IMR-90 (cell line): Measurements from ENCODE around the gene HSPG2. TPM values are rescaled to one million over a fixed set of nuclear protein-coding genes. Genes with fewer than 3 reads are reported as not detected.
A peak's percentile ranks its signal among the peaks of the same experiment; 100 is the strongest.

ENCODE experiments used
- ATAC-seq: fragments of 200-7000 bp; cut with Tn5 transposase; 2 replicates; pipeline ENCODE4 v1.9.1; 2020; ENCODE audit warnings: low read depth, mild to moderate bottlenecking, moderate library complexity
- BruUV-seq: library from RNA; stranded (reverse); fragments of 400-500 nt; replicated peaks from 2 replicates; lab custom pipeline; 2021; lab: Mats Ljungman, UMichigan
- CTCF ChIA-PET: fragments of 300-600 bp; formaldehyde crosslinking; extraction: SDS; loops from one replicate; lab custom pipeline; 2021; ENCODE audit warnings: antibody characterized with exemption; lab: Yijun Ruan, JAX
- POLR2A ChIA-PET: fragments of 300-600 bp; sonication (Branson Sonifier 250); formaldehyde crosslinking; loops from one replicate; lab custom pipeline; 2022; ENCODE audit warnings: antibody characterized with exemption; ENCODE audit not compliant: unreplicated experiment; lab: Charles Lee
- DNase-seq: peaks from one replicate; pipeline ENCODE4 v3.0.0; 2013
- H2AFZ ChIP-seq: replicated peaks from 2 replicates; pipeline ENCODE3; 2013; ENCODE audit warnings: low read length, mild to moderate bottlenecking; ENCODE audit not compliant: poor library complexity
- H2AK5ac ChIP-seq: 2 replicates; pipeline ENCODE4 v1.6.1; 2013; ENCODE audit warnings: low read depth, low read length, inconsistent platforms
- H2AK9ac ChIP-seq: replicated peaks from 2 replicates; pipeline ENCODE3; 2013; ENCODE audit warnings: mild to moderate bottlenecking, low read depth, low read length, moderate library complexity; ENCODE audit not compliant: poor library complexity
- H2BK120ac ChIP-seq: 2 replicates; pipeline ENCODE4 v1.6.1; 2013; ENCODE audit warnings: low read depth, low read length, inconsistent platforms
- H2BK15ac ChIP-seq: 3 replicates; pipeline ENCODE4 v1.6.1; 2013; ENCODE audit warnings: low read depth, low read length, inconsistent platforms
- H2BK20ac ChIP-seq: 2 replicates; pipeline ENCODE4 v1.6.1; 2013; ENCODE audit warnings: low read depth, mild to moderate bottlenecking, inconsistent platforms, low read length, moderate library complexity
- H2BK5ac ChIP-seq: 2 replicates; pipeline ENCODE4 v1.6.1; 2013; ENCODE audit warnings: mild to moderate bottlenecking, low read depth, low read length, inconsistent platforms; ENCODE audit not compliant: poor library complexity, severe bottlenecking
- H3K14ac ChIP-seq: replicated peaks from 2 replicates; pipeline ENCODE4 v1.6.1; 2013; ENCODE audit warnings: low read depth, low read length, inconsistent platforms
- H3K18ac ChIP-seq: 2 replicates; pipeline ENCODE4 v1.6.1; 2013; ENCODE audit warnings: low read depth, low read length, control low read depth
- H3K23ac ChIP-seq: 2 replicates; pipeline ENCODE4 v1.6.1; 2013; ENCODE audit warnings: low read depth, low read length, inconsistent platforms
- H3K27ac ChIP-seq: 2 replicates; pipeline ENCODE4 v1.5.1; 2013; ENCODE audit warnings: mild to moderate bottlenecking, control low read depth, low read length; ENCODE audit not compliant: insufficient read depth
- H3K27me3 ChIP-seq: 2 replicates; pipeline ENCODE4 v1.6.1; 2013; ENCODE audit warnings: low read length; ENCODE audit not compliant: control insufficient read depth, insufficient read depth
- H3K36me3 ChIP-seq: 2 replicates; pipeline ENCODE4 v1.6.1; 2013; ENCODE audit warnings: low read length, mixed read lengths; ENCODE audit not compliant: control insufficient read depth, insufficient read depth
- H3K4ac ChIP-seq: 2 replicates; pipeline ENCODE4 v1.6.1; 2013; ENCODE audit warnings: low read depth, low read length, inconsistent platforms
- H3K4me1 ChIP-seq: 2 replicates; pipeline ENCODE4 v1.6.1; 2013; ENCODE audit warnings: low read length, mixed read lengths; ENCODE audit not compliant: control insufficient read depth, insufficient read depth
- H3K4me2 ChIP-seq: 2 replicates; pipeline ENCODE4 v1.6.1; 2013; ENCODE audit warnings: low read depth, mild to moderate bottlenecking, control low read depth, low read length, moderate library complexity
- H3K4me3 ChIP-seq: 2 replicates; pipeline ENCODE4 v1.5.1; 2013; ENCODE audit warnings: low read depth, mild to moderate bottlenecking, control low read depth, low read length, moderate library complexity; ENCODE audit not compliant: insufficient read depth
- H3K56ac ChIP-seq: 2 replicates; pipeline ENCODE4 v1.6.1; 2013; ENCODE audit warnings: low read length, inconsistent platforms; ENCODE audit not compliant: insufficient read depth; ENCODE audit errors: extremely low read depth
- H3K79me1 ChIP-seq, 2 experiments: 2 replicates each; pipeline ENCODE4 v1.6.1; 2013; ENCODE audit warnings: low read length in 2 of 2, inconsistent platforms in 1 of 2, low read depth in 1 of 2
- H3K9ac ChIP-seq: 2 replicates; pipeline ENCODE4 v1.6.1; 2013; ENCODE audit warnings: low read depth, low read length, control low read depth
- H3K9me1 ChIP-seq: 2 replicates; pipeline ENCODE4 v1.6.1; 2013; ENCODE audit warnings: low read length, inconsistent platforms; ENCODE audit not compliant: insufficient read depth
- H3K9me3 ChIP-seq: 2 replicates; pipeline ENCODE4 v1.6.1; 2013; ENCODE audit warnings: low read length; ENCODE audit not compliant: control insufficient read depth, insufficient read depth
- H4K20me1 ChIP-seq: 2 replicates; pipeline ENCODE4 v1.6.1; 2013; ENCODE audit warnings: low read length, inconsistent platforms; ENCODE audit not compliant: insufficient read depth
- H4K5ac ChIP-seq: 2 replicates; pipeline ENCODE4 v1.6.1; 2013; ENCODE audit warnings: mild to moderate bottlenecking, low read depth, low read length, control low read depth
- H4K8ac ChIP-seq, 2 experiments: 2 replicates each; pipeline ENCODE4 v1.6.1; 2013; ENCODE audit warnings: low read depth in 2 of 2, low read length in 2 of 2, control low read depth in 1 of 2, inconsistent platforms in 1 of 2
- H4K91ac ChIP-seq: 2 replicates; pipeline ENCODE4 v1.6.1; 2013; ENCODE audit warnings: low read depth, low read length, inconsistent platforms; ENCODE audit not compliant: insufficient read depth
- BHLHE40 ChIP-seq: fragments of 150-350 bp; IDR thresholded peaks from 2 replicates; pipeline ENCODE4 v1.6.1; 2016; ENCODE audit warnings: mild to moderate bottlenecking, low read depth, low read length
- WGBS, 2 experiments: methylation state at CpG; one replicate each; pipeline versions ENCODE4 v1.1.5 to v1.1.7; 2013; ENCODE audit warnings: missing lambda C conversion rate in 2 of 2; ENCODE audit not compliant: insufficient read length in 1 of 2; ENCODE audit errors: extremely low coverage in 2 of 2; 5-methylcytosine and 5-hydroxymethylcytosine counted together
- dilution Hi-C: fragments of 300-500 bp; cut with HindIII; formaldehyde crosslinking; loops from one replicate; pipeline ENCODE4 v1.14.3; 2018; ENCODE audit warnings: low sequenced_read_pairs; ENCODE audit not compliant: unreplicated experiment
- in situ Hi-C: fragments of 300-500 bp; cut with MboI; formaldehyde crosslinking; loops from 3 replicates; pipeline ENCODE4 v1.14.3; 2019; ENCODE audit warnings: low sequenced_read_pairs, inconsistent platforms, mixed read lengths
- intact Hi-C: fragments of 100-400 bp; cut with micrococcal nuclease; formaldehyde crosslinking; loops from 2 replicates; pipeline ENCODE4 v1.10.0; 2022
- polyA plus RNA-seq, 3 experiments: library from polyadenylated mRNA; depleted of rRNA; stranded (reverse); fragments of >200 nt; gene quantifications; 2 replicates each; pipeline ENCODE4 v1.2.3, GENCODE V29; 2012; ENCODE audit warnings: low replicate concordance in 1 of 3
- total RNA-seq: library from RNA; depleted of rRNA; stranded (reverse); fragments of >200 nt; gene quantifications from 2 replicates; pipeline ENCODE4 v1.2.3, GENCODE V29; 2012

The HSPG2 gene
- total and polyA plus RNA-seq, 2 of the 4 experiments (the other 2 are of a cell fraction), result 15.8 to 94.0 TPM

DNA sequence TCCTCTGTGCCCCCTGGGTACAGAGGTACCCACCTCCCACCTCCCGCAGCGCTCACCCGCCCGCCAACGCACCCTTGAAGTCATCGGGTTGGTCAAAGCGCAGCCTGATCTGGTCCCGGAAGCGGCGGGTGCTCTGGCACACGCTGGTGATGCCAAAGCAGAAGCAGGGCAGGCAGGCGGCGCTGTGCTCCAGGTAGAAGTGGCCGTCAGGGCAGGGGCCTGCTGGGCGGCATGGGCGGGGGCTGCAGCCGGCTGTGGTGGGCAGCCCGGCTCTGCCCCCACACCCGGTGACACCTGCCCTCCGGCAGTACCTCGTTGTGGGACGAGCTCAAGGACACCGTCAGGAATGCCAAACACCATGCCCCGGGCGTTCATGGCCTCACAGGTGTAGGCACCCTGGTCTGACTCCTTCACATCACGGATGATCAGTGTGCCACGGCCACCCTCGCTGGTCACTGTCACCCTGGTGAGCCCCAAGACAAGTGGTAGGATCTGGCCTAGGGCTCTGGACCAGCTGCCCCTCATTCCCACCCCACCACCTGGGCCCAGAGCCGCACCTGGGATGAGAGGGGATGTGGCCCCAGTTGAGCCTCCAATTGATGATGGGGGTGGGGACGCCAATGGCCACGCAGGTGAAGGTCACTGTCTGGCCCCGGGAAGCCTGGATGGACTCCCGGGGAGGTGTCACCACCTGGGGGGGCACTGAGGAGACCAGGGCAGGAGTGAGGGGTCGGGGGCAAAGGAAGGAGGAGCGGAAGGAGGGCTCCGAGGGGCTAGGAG, 52.5 kb downstream of the HSPG2 start:
- Histone ChIP-seq H3K27me3 (no peaks in the 10 kb centered on the region), H2BK20ac (no peak overlapping the region), H4K20me1 (no peaks in the 10 kb centered on the region; the same call in 1 of the 2 replicates), H3K9me1 (no peaks in the 10 kb centered on the region; the same call in 1 of the 2 replicates), H3K27ac (no peak overlapping the region), H2AK5ac (no peak overlapping the region), H2AFZ (no peak overlapping the region), H3K9me3 (no peaks in the 10 kb centered on the region), H4K91ac (no peak overlapping the region), H4K5ac (no peak overlapping the region), H3K4me3 (no peak overlapping the region), H3K4me1 (no peaks in the 10 kb centered on the region), H3K56ac (no peak overlapping the region), H2BK15ac (no peak overlapping the region), H2AK9ac (no peak overlapping the region), H3K79me1 (peaks cover 0 to 19% of the 10 kb centered on the region in 2 experiments; a peak in 2 of 4 replicates), H3K9ac (no peak overlapping the region), H3K14ac (no peak overlapping the region), H2BK120ac (no peak overlapping the region), H3K4ac (no peak overlapping the region), H3K4me2 (no peak overlapping the region), H3K18ac (no peak overlapping the region), H4K8ac (no peak overlapping the region), H3K36me3 (peaks cover 72% of the 10 kb centered on the region), H2BK5ac (no peak overlapping the region), H3K23ac (no peak overlapping the region)
- DNase-seq (no peak), ATAC-seq (no peak)
- TSS peak; percentile 86 for BruUV-seq
- ChIA-PET POLR2A (interaction anchor here (0.6 kb wide), 1 partner anchor 1048 kb away, joined by 4 read pairs; no protein-coding TSS in a partner anchor), CTCF (no interaction called here)
- no peak for TF ChIP-seq BHLHE40
- in situ Hi-C loops, result no loop called here
- intact Hi-C loops, result no loop called here
- WGBS, 2 experiments, result 94% methylated on average over 26 of the region's 36 CpGs; no CpG with 5 or more reads in 1 of the 2 experiments
- dilution Hi-C loops, result no loop called here
